ENCODE results near the gene CHCHD6. TPM values are rescaled to one million over a fixed set of nuclear protein-coding genes. Genes with fewer than 3 reads are reported as not detected.

The CHCHD6 gene
- total RNA-seq, 4 donors from 2014 or later, result 13.4 to 22.0 (median 16.1) TPM

GRCh38 chr3:126826693-126827092 is 122.7 kb downstream of the CHCHD6 start:
- Histone ChIP-seq H3K4me3 (no peak overlapping the region), H3K27me3 (no peaks in the 10 kb centered on the region), H3K9me3 (no peaks in the 10 kb centered on the region), H3K27ac (no peak overlapping the region), H3K36me3 (no peaks in the 10 kb centered on the region), H3K4me1 (no peaks in the 10 kb centered on the region)
- WGBS, result 84% methylated on average over 2 of the region's 2 CpGs
- no peak for DNase-seq (ENCODE audit: low spot score in 2 of 2)
- TF ChIP-seq POLR2AphosphoS5 (IDR thresholded peaks at IDR 0.05), result no peak
- TF ChIP-seq POLR2A (IDR thresholded peaks at IDR 0.05), result no peak
- TF ChIP-seq CTCF (IDR thresholded peaks at IDR 0.05), result no peak
- no peak for TF ChIP-seq EP300 (IDR thresholded peaks at IDR 0.05)

GRCh38 chr3:126827121-126827520 is 123.1 kb downstream of the CHCHD6 start:
- no peak overlapping the region for H3K27ac ChIP-seq

GRCh38 chr3:126828306-126828705 is 124.3 kb downstream of the CHCHD6 start:
- peak in 1 of 2 donors; percentile 83 for DNase-seq (ENCODE audit: low spot score in 2 of 2)
- TF ChIP-seq POLR2AphosphoS5 (IDR thresholded peaks at IDR 0.05) (no peak), EP300 (IDR thresholded peaks at IDR 0.05) (no peak), POLR2A (IDR thresholded peaks at IDR 0.05) (no peak), CTCF (IDR thresholded peaks at IDR 0.05) (no peak)
- H3K4me3 ChIP-seq, result no peak overlapping the region
- no peaks in the 10 kb centered on the region for H3K36me3 ChIP-seq
- H3K9me3 ChIP-seq, result no peaks in the 10 kb centered on the region
- peak overlapping the region; percentile 40 for H3K27ac ChIP-seq
- WGBS, result 70% methylated on average over 5 of the region's 5 CpGs
- H3K4me1 ChIP-seq, result no peaks in the 10 kb centered on the region
- no peaks in the 10 kb centered on the region for H3K27me3 ChIP-seq

More at GRCh38 chr3:126827121-126827520, 123.1 kb downstream of the CHCHD6 start:
- DNase-seq (ENCODE audit: low spot score in 2 of 2), result no peak
- no peak for TF ChIP-seq EP300 (IDR thresholded peaks at IDR 0.05)
- no peaks in the 10 kb centered on the region for H3K36me3 ChIP-seq
- WGBS, result 90% methylated on average over 1 of the region's 1 CpG
- H3K4me1 ChIP-seq, result no peaks in the 10 kb centered on the region
- H3K9me3 ChIP-seq, result no peaks in the 10 kb centered on the region
- H3K27me3 ChIP-seq, result no peaks in the 10 kb centered on the region
- H3K4me3 ChIP-seq, result no peak overlapping the region

- H3K4me3 ChIP-seq, result no peak overlapping the region
- no peak for TF ChIP-seq POLR2A (IDR thresholded peaks at IDR 0.05)
- TF ChIP-seq EP300 (IDR thresholded peaks at IDR 0.05), result no peak
- no peak for TF ChIP-seq POLR2AphosphoS5 (IDR thresholded peaks at IDR 0.05)
- no peak for TF ChIP-seq CTCF (IDR thresholded peaks at IDR 0.05)
- H3K4me1 ChIP-seq, result no peaks in the 10 kb centered on the region
- H3K36me3 ChIP-seq, result no peaks in the 10 kb centered on the region
- DNase-seq (ENCODE audit: low spot score in 2 of 2), result no peak
- WGBS, result 94% methylated on average over 5 of the region's 5 CpGs
- no peaks in the 10 kb centered on the region for H3K9me3 ChIP-seq
- no peaks in the 10 kb centered on the region for H3K27me3 ChIP-seq
- no peak overlapping the region for H3K27ac ChIP-seq
Measured at GRCh38 chr3:126832933-126833332, 128.9 kb downstream of the CHCHD6 start.

- H3K4me3 ChIP-seq, result no peak overlapping the region
- no peak for DNase-seq (ENCODE audit: low spot score in 2 of 2)
- no peak overlapping the region for H3K27ac ChIP-seq
- no peak for TF ChIP-seq EP300 (IDR thresholded peaks at IDR 0.05)
- no peaks in the 10 kb centered on the region for H3K27me3 ChIP-seq
- WGBS, result 90% methylated on average over 12 of the region's 13 CpGs
- H3K4me1 ChIP-seq, result no peaks in the 10 kb centered on the region
- no peaks in the 10 kb centered on the region for H3K9me3 ChIP-seq
- H3K36me3 ChIP-seq, result no peaks in the 10 kb centered on the region
Measured at GRCh38 chr3:126834596-126835471, 130.8 kb downstream of the CHCHD6 start.

- Histone ChIP-seq H3K4me3 (no peak overlapping the region), H3K27me3 (no peaks in the 10 kb centered on the region), H3K36me3 (no peaks in the 10 kb centered on the region), H3K4me1 (no peaks in the 10 kb centered on the region), H3K9me3 (no peaks in the 10 kb centered on the region), H3K27ac (no peak overlapping the region)
- DNase-seq (ENCODE audit: low spot score in 2 of 2), result no peak
- 87% methylated on average over 9 of the region's 9 CpGs for WGBS
- no peak for TF ChIP-seq EP300 (IDR thresholded peaks at IDR 0.05)
- TF ChIP-seq POLR2AphosphoS5 (IDR thresholded peaks at IDR 0.05), result no peak
- TF ChIP-seq POLR2A (IDR thresholded peaks at IDR 0.05), result no peak
- no peak for TF ChIP-seq CTCF (IDR thresholded peaks at IDR 0.05)
Measured at GRCh38 chr3:126835472-126836219, 131.6 kb downstream of the CHCHD6 start.
